Calu3 (cell line): ENCODE measurements around the gene BEGAIN. TPM values are rescaled to one million over a fixed set of nuclear protein-coding genes. Genes with fewer than 3 reads are reported as not detected.

ENCODE experiments used
- BruUV-seq: library from RNA; stranded (reverse); fragments of 400-500 nt; replicated peaks from 2 replicates; lab custom pipeline; 2021; lab: Mats Ljungman, UMichigan
- CTCF ChIA-PET: fragments of 300-600 bp; sonication (Branson Sonifier 250); formaldehyde crosslinking; loops from one replicate; lab custom pipeline; 2022; ENCODE audit warnings: antibody characterized with exemption; lab: Charles Lee
- DNase-seq: peaks from one replicate; pipeline ENCODE4 v3.0.0; 2022
- H3K27ac Mint-ChIP-seq: one replicate; pipeline ENCODE4 v1.8.0; 2022; ENCODE audit warnings: mixed read lengths; ENCODE audit not compliant: unreplicated experiment
- H3K27me3 Mint-ChIP-seq: one replicate; pipeline ENCODE4 v1.8.0; 2022; ENCODE audit warnings: mixed read lengths; ENCODE audit not compliant: unreplicated experiment
- H3K36me3 Mint-ChIP-seq: one replicate; pipeline ENCODE4 v1.8.0; 2022; ENCODE audit warnings: mild to moderate bottlenecking, moderate library complexity, mixed read lengths; ENCODE audit not compliant: insufficient read depth, unreplicated experiment
- H3K4me1 Mint-ChIP-seq: one replicate; pipeline ENCODE4 v1.8.0; 2022; ENCODE audit warnings: mild to moderate bottlenecking, low read depth, mixed read lengths; ENCODE audit not compliant: unreplicated experiment
- H3K4me3 Mint-ChIP-seq: one replicate; pipeline ENCODE4 v1.8.0; 2022; ENCODE audit warnings: mild to moderate bottlenecking, low read depth, moderate library complexity, mixed read lengths; ENCODE audit not compliant: unreplicated experiment
- H3K9me3 Mint-ChIP-seq: one replicate; pipeline ENCODE4 v1.8.0; 2022; ENCODE audit warnings: low read depth, mixed read lengths; ENCODE audit not compliant: unreplicated experiment
- intact Hi-C: fragments of 100-400 bp; cut with micrococcal nuclease; formaldehyde crosslinking; loops from one replicate; pipeline ENCODE4 v1.10.0; 2022; ENCODE audit not compliant: unreplicated experiment
- total RNA-seq: library from RNA; stranded (reverse); gene quantifications from 2 replicates; pipeline ENCODE4 v1.2.3, GENCODE V29; 2022
- TF ChIP-seq, protein P1 (sequence below): fragments of 200-600 bp; IDR thresholded peaks from one replicate; pipeline ENCODE4 v1.8.0; 2022; ENCODE audit warnings: antibody characterized with exemption; ENCODE audit not compliant: unreplicated experiment

BEGAIN gene
- total RNA-seq, 1 experiment from 2014 or later = 0.26 TPM

DNA sequence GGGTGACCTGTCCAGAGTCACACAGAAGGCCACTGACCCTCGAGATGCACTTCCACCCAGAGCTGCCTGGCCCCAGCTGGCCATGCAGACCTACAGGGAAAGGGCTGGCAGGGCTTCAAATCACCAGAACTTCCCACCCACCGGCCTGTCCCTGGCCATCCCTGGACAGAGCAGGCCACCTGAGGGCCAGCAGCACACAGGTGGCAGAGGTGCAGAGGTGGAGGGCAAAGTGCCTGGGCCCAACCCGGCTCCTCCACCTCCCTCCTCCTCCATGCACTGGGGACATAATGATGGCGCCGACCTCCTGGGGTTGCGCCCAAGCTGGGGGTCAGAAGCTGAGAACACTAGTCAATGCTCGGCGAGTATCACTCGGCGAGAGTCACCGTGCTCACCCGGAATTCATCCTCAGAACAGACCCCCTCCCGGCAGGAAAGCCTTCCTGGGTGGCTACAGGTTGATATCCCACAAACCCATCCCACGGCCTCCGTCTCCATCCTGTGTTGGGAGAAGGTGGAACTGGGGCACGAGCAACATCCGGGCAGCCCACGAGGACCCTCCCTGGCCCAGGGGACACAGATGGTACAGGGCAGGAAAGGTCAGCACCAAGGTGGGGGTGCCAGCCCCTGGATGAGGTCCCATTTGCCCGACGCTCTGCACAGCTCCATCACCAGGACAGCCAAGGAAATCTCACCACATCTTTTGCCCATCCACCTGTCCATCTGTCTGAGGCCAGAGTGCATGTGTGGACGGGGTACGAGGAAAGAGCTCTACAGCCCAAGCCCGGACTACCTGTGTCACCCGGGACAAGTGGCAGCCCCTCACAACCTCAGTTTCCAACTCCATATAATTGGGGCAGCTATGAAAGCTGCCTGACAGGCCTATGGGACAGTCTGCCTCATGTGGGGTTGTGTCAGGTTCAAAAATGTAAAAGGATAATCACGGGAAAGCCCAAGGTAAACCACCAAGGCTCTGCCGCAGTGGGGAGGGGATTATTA is 10.8 kb downstream of the BEGAIN start:
- peaks cover 27% of the 10 kb centered on the region for H3K27me3 Mint-ChIP-seq
- TF ChIP-seq, protein P1, sequence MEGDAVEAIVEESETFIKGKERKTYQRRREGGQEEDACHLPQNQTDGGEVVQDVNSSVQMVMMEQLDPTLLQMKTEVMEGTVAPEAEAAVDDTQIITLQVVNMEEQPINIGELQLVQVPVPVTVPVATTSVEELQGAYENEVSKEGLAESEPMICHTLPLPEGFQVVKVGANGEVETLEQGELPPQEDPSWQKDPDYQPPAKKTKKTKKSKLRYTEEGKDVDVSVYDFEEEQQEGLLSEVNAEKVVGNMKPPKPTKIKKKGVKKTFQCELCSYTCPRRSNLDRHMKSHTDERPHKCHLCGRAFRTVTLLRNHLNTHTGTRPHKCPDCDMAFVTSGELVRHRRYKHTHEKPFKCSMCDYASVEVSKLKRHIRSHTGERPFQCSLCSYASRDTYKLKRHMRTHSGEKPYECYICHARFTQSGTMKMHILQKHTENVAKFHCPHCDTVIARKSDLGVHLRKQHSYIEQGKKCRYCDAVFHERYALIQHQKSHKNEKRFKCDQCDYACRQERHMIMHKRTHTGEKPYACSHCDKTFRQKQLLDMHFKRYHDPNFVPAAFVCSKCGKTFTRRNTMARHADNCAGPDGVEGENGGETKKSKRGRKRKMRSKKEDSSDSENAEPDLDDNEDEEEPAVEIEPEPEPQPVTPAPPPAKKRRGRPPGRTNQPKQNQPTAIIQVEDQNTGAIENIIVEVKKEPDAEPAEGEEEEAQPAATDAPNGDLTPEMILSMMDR = no peak
- intact Hi-C loops = no loop called here
- H3K36me3 Mint-ChIP-seq = no peaks in the 10 kb centered on the region
- no peak overlapping the region for H3K4me3 Mint-ChIP-seq
- H3K4me1 Mint-ChIP-seq = no peaks in the 10 kb centered on the region
- no TSS peak for BruUV-seq
- no peaks in the 10 kb centered on the region for H3K9me3 Mint-ChIP-seq
- CTCF ChIA-PET = interaction anchor here (1.2 kb wide), 1 partner anchor 100 kb away, joined by 4 read pairs; no protein-coding TSS in a partner anchor
- no peak overlapping the region for H3K27ac Mint-ChIP-seq
- DNase-seq = no peak

DNA sequence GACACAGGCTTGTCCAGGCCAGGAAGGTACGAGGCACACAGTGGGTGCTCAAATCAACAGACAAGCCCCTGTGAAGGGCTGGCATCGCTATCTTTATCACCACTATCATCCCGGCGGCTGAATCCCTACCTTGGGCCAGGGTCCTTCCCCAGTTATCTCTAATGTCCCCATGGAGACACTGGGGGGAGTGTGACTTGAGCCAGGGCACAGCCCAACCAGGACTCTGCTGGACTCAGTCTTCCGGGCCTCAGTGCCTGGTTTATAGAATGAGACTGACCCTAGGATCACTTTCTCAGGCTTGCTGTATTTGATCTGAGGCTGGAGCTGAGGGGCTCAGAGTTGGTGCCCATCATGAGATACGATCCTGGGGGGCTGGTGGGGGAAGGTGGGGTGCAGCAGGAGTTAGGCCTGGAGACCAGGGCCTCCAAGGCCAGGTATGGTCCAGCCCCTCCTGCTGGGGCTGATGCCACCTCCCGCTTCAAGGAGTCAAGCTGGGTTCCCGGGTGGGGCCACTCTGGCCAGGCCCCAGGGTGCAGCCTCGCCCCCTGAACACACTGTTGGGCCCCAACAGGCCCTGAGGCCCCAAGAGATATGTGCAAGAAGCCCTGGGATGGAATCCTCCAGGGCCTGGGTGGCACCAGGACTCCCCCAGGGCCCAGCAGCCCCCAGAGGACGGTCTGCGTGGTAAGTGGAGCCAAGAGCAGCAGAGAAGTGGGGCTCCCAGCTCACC is 11.8 kb downstream of the BEGAIN start:
- Mint-ChIP-seq H3K36me3 (no peaks in the 10 kb centered on the region), H3K27ac (no peak overlapping the region), H3K9me3 (no peaks in the 10 kb centered on the region), H3K4me1 (no peaks in the 10 kb centered on the region), H3K27me3 (peaks cover 37% of the 10 kb centered on the region), H3K4me3 (no peak overlapping the region)
- TF ChIP-seq, protein P1 = no peak
- no peak for DNase-seq
- BruUV-seq = no TSS peak
- CTCF ChIA-PET = interaction anchor here (1.2 kb wide), 1 partner anchor 99 kb away, joined by 4 read pairs; no protein-coding TSS in a partner anchor
- intact Hi-C loops = no loop called here

DNA sequence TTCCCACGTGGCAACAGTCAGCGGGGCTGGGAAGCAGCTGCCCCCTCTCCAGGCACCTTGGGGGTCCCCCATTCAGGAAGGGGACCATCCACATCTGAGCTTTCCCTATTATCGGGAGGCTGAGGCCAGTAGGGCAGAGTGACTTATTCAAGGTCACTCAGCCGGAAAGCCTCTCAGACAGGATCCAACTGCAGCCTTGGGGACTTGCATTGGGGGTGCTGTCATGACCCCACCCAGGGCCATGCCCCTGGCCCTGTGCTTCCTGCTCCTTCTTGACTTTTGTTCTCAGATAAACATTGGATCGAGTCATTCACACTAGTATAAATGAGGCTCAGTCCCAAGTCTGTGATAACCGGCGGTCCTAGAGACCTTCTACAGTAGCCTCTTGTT is 12.6 kb downstream of the BEGAIN start:
- H3K9me3 Mint-ChIP-seq = no peaks in the 10 kb centered on the region
- TF ChIP-seq, protein P1 = no peak
- CTCF ChIA-PET = no interaction called here
- no peak overlapping the region for H3K27ac Mint-ChIP-seq
- no peak for DNase-seq
- no peaks in the 10 kb centered on the region for H3K36me3 Mint-ChIP-seq
- intact Hi-C loops = no loop called here
- no peaks in the 10 kb centered on the region for H3K4me1 Mint-ChIP-seq
- BruUV-seq = no TSS peak
- peaks cover 45% of the 10 kb centered on the region for H3K27me3 Mint-ChIP-seq
- no peak overlapping the region for H3K4me3 Mint-ChIP-seq

- no peaks in the 10 kb centered on the region for H3K9me3 Mint-ChIP-seq
- no peaks in the 10 kb centered on the region for H3K36me3 Mint-ChIP-seq
- CTCF ChIA-PET = no interaction called here
- no peaks in the 10 kb centered on the region for H3K4me1 Mint-ChIP-seq
- no peak for DNase-seq
- BruUV-seq = no TSS peak
- no peak overlapping the region for H3K27ac Mint-ChIP-seq
- TF ChIP-seq, protein P1 = no peak
- H3K27me3 Mint-ChIP-seq = peaks cover 51% of the 10 kb centered on the region
- no peak overlapping the region for H3K4me3 Mint-ChIP-seq
- intact Hi-C loops = no loop called here
Observed at GRCh38 chr14:100573757-100574641, 13.2 kb downstream of the BEGAIN start.
